Neural progenitor cell (in vitro differentiated cells): ENCODE measurements around the gene PHF23. TPM values are rescaled to one million over a fixed set of nuclear protein-coding genes. Genes with fewer than 3 reads are reported as not detected.

ENCODE experiments used
- DNase-seq: peaks from one replicate; pipeline ENCODE4 v3.0.0-alpha.2; 2016; ENCODE audit warnings: low spot score
- H2AFZ ChIP-seq: fragments of 200-600 bp; sonication (generic); replicated peaks from 2 replicates; pipeline ENCODE4 v1.6.1; 2016; ENCODE audit warnings: antibody characterized with exemption
- H3F3A ChIP-seq: fragments of 200-600 bp; sonication (generic); 2 replicates; pipeline ENCODE4 v1.6.1; 2016; ENCODE audit warnings: antibody characterized with exemption, low read depth
- H3K27ac ChIP-seq: fragments of 200-600 bp; sonication (generic); 2 replicates; pipeline ENCODE4 v1.5.1; 2016; ENCODE audit warnings: mild to moderate bottlenecking
- H3K27me3 ChIP-seq: fragments of 200-600 bp; sonication (generic); 2 replicates; pipeline ENCODE4 v1.6.1; 2016; ENCODE audit warnings: mild to moderate bottlenecking, moderate library complexity
- H3K36me3 ChIP-seq: fragments of 200-600 bp; sonication (generic); 2 replicates; pipeline ENCODE4 v1.5.1; 2016
- H3K4me1 ChIP-seq: fragments of 200-600 bp; sonication (generic); 2 replicates; pipeline ENCODE4 v1.6.1; 2016; ENCODE audit warnings: mixed run types
- H3K4me2 ChIP-seq: fragments of 200-600 bp; sonication (generic); 2 replicates; pipeline ENCODE4 v1.6.1; 2016
- H3K4me3 ChIP-seq: fragments of 200-600 bp; sonication (generic); 2 replicates; pipeline ENCODE4 v1.5.1; 2016
- H3K79me2 ChIP-seq: fragments of 200-600 bp; sonication (generic); 2 replicates; pipeline ENCODE4 v1.6.1; 2016; ENCODE audit warnings: low read depth
- H3K9ac ChIP-seq: fragments of 200-600 bp; sonication (generic); 2 replicates; pipeline ENCODE4 v1.6.1; 2016
- H3K9me3 ChIP-seq: fragments of 200-600 bp; sonication (generic); 2 replicates; pipeline ENCODE4 v1.5.1; 2016; ENCODE audit warnings: low read depth
- H4K20me1 ChIP-seq: fragments of 200-600 bp; sonication (generic); 2 replicates; pipeline ENCODE4 v1.6.1; 2016; ENCODE audit warnings: low read depth
- H3K27ac Mint-ChIP-seq: 3 replicates; pipeline ENCODE4 v1.8.0; 2021; ENCODE audit warnings: mixed read lengths
- H3K27me3 Mint-ChIP-seq: 2 replicates; pipeline ENCODE4 v1.8.0; 2022; ENCODE audit warnings: low read depth, mild to moderate bottlenecking, inconsistent platforms, moderate library complexity, mixed read lengths; ENCODE audit not compliant: insufficient read depth
- H3K36me3 Mint-ChIP-seq: 3 replicates; pipeline ENCODE4 v1.8.0; 2021; ENCODE audit warnings: mixed read lengths
- H3K4me1 Mint-ChIP-seq: 3 replicates; pipeline ENCODE4 v1.8.0; 2021; ENCODE audit warnings: mixed read lengths
- H3K4me3 Mint-ChIP-seq: 3 replicates; pipeline ENCODE4 v1.8.0; 2021; ENCODE audit warnings: mild to moderate bottlenecking, moderate library complexity, mixed read lengths
- H3K9me3 Mint-ChIP-seq: 3 replicates; pipeline ENCODE4 v1.8.0; 2020; ENCODE audit warnings: mixed read lengths
- CTCF ChIP-seq: fragments of 200-600 bp; sonication (generic); IDR thresholded peaks from 2 replicates; pipeline ENCODE4 v1.5.1; 2017; ENCODE audit warnings: antibody characterized with exemption, mild to moderate bottlenecking
- EZH2 ChIP-seq: fragments of 200-600 bp; sonication (generic); IDR thresholded peaks from 2 replicates; pipeline ENCODE4 v1.6.1; 2017; ENCODE audit warnings: antibody characterized with exemption, mild to moderate bottlenecking, moderate library complexity
- EZH2phosphoT487 ChIP-seq: fragments of 200-600 bp; sonication (generic); IDR thresholded peaks from 2 replicates; pipeline ENCODE4 v1.6.1; 2017; ENCODE audit warnings: antibody characterized with exemption
- total RNA-seq: library from RNA; depleted of rRNA; stranded (reverse); fragments of >200 nt; gene quantifications from 2 replicates; pipeline ENCODE4 v1.2.3, GENCODE V29; 2015; ENCODE audit warnings: low replicate concordance

The PHF23 gene
- total RNA-seq, 1 donor from 2014 or later: 31.6 TPM

- no peak overlapping the region for H2AFZ ChIP-seq
- no peak overlapping the region for H3K9ac ChIP-seq
- TF ChIP-seq EZH2 (no peak), CTCF (no peak), EZH2phosphoT487 (no peak)
- H3K36me3 ChIP-seq: no peaks in the 10 kb centered on the region
- peaks cover 46% of the 10 kb centered on the region for H3K27me3 Mint-ChIP-seq
- H3K9me3 Mint-ChIP-seq: no peaks in the 10 kb centered on the region
- peaks cover 29% of the 10 kb centered on the region for H3F3A ChIP-seq
- H3K4me3 Mint-ChIP-seq: peak overlapping the region; percentile 57
- H3K4me2 ChIP-seq: no peak overlapping the region
- H3K27me3 ChIP-seq: peaks cover 49% of the 10 kb centered on the region
- no peak overlapping the region for H3K4me3 ChIP-seq
- peaks cover 14% of the 10 kb centered on the region for H3K4me1 ChIP-seq
- H3K9me3 ChIP-seq: no peaks in the 10 kb centered on the region
- no peaks in the 10 kb centered on the region for H3K79me2 ChIP-seq
- DNase-seq: no peak
- peaks cover 11% of the 10 kb centered on the region for H4K20me1 ChIP-seq
- H3K27ac Mint-ChIP-seq: no peak overlapping the region
- peaks cover 20% of the 10 kb centered on the region for H3K36me3 Mint-ChIP-seq
- H3K27ac ChIP-seq: no peak overlapping the region
- peaks cover 8% of the 10 kb centered on the region for H3K4me1 Mint-ChIP-seq
Observed at GRCh38 chr17:7260151-7260550, 20.9 kb upstream of the PHF23 start.

GRCh38 chr17:7259555-7259889 is 20.3 kb upstream of the PHF23 start:
- no peak overlapping the region for H3K27ac Mint-ChIP-seq
- Histone ChIP-seq H3K9ac (no peak overlapping the region), H3K27me3 (peaks cover 49% of the 10 kb centered on the region), H3K27ac (no peak overlapping the region), H3K79me2 (no peaks in the 10 kb centered on the region), H3K9me3 (no peaks in the 10 kb centered on the region), H3K4me2 (no peak overlapping the region), H3K4me3 (no peak overlapping the region), H2AFZ (no peak overlapping the region), H3F3A (peaks cover 29% of the 10 kb centered on the region), H3K36me3 (no peaks in the 10 kb centered on the region), H4K20me1 (peaks cover 11% of the 10 kb centered on the region), H3K4me1 (peaks cover 14% of the 10 kb centered on the region)
- peaks cover 25% of the 10 kb centered on the region for H3K36me3 Mint-ChIP-seq
- no peaks in the 10 kb centered on the region for H3K9me3 Mint-ChIP-seq
- no peak overlapping the region for H3K4me3 Mint-ChIP-seq
- H3K4me1 Mint-ChIP-seq: peaks cover 8% of the 10 kb centered on the region
- DNase-seq: no peak
- peaks cover 46% of the 10 kb centered on the region for H3K27me3 Mint-ChIP-seq
- TF ChIP-seq EZH2phosphoT487: no peak
- TF ChIP-seq CTCF: no peak
- no peak for TF ChIP-seq EZH2

GRCh38 chr17:7258731-7259554 is 19.7 kb upstream of the PHF23 start:
- Histone ChIP-seq H3F3A (peaks cover 29% of the 10 kb centered on the region), H3K36me3 (peaks cover 3% of the 10 kb centered on the region), H4K20me1 (peaks cover 11% of the 10 kb centered on the region), H2AFZ (no peak overlapping the region), H3K27me3 (peaks cover 43% of the 10 kb centered on the region), H3K9me3 (no peaks in the 10 kb centered on the region), H3K4me3 (no peak overlapping the region), H3K9ac (no peak overlapping the region), H3K4me1 (peaks cover 14% of the 10 kb centered on the region), H3K79me2 (no peaks in the 10 kb centered on the region), H3K4me2 (no peak overlapping the region), H3K27ac (no peak overlapping the region)
- Mint-ChIP-seq H3K9me3 (no peaks in the 10 kb centered on the region), H3K27me3 (peaks cover 40% of the 10 kb centered on the region), H3K27ac (no peak overlapping the region), H3K4me1 (peaks cover 10% of the 10 kb centered on the region), H3K36me3 (peaks cover 26% of the 10 kb centered on the region), H3K4me3 (no peak overlapping the region)
- TF ChIP-seq EZH2phosphoT487: no peak
- no peak for TF ChIP-seq EZH2
- TF ChIP-seq CTCF: no peak
- DNase-seq: no peak
